NCI-H2196 treated with DMSO at 0.1 percent for 48 hours (cell line): ENCODE results near the gene PLAAT4.

Experiments
- DNase-seq: peaks from one replicate; lab custom pipeline; 2025; ENCODE audit not compliant: unreplicated experiment; lab: John Stamatoyannopoulos, UW

Gene PLAAT4

DNA sequence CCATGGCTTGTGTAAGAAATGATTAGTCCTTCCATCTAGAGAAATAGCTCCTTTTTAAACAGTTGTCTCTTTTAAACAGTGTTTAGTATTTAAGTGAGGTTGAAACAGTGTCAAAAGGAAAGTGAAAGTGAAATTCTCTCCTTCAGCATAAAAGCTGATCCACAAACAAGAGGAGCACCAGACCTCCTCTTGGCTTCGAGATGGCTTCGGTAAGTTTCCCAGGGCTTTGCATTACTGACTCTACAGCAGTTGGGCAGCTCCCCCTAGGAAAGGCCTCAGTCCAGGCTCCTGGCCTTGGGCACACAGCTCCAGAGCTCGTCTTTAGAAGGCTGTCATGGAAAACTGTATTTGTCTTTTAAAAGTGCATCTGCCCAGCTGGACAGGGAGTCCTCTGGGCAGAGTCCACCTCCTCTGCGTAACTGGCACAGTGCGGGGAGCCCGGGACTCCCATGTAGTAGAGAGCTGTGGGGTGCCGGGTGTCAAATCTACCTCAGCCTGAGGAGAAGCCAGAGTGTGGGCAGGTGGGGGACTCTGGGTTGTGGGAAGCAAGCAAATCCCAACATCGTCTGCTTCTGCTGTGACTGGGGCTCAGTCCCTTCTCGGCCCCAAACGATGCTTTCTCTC lies at the start of gene PLAAT4:
Gene PLAAT4, plus strand, starts transcription at position 140 of the 624 bp plus-strand sequence. Its CDS starts 61 bp downstream, at position 201.
- peak; percentile 24 for DNase-seq

DNA sequence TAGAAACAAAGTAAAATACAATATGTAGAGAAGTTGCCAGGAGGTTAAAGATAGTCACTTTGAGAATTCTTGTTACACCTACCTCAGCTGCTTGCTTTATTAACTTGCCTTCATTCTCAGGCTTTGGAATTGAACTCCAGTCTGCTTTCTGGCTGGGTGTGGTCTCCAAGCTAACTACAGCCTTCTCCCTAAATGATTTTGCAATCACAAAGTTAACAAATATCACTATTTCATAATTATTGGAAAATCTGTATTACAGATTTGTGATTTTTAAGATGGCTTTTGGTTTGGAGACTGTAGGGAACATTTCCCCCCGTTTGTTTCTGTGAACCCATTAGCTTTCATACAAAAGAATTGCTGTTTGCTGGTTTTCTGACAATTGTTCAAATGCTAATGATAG lies 47.8 kb upstream of the PLAAT4 start:
- DNase-seq, result no peak

GRCh38 chr11:63489879-63490278 lies 46.7 kb upstream of the PLAAT4 start:
- DNase-seq, result no peak

DNA sequence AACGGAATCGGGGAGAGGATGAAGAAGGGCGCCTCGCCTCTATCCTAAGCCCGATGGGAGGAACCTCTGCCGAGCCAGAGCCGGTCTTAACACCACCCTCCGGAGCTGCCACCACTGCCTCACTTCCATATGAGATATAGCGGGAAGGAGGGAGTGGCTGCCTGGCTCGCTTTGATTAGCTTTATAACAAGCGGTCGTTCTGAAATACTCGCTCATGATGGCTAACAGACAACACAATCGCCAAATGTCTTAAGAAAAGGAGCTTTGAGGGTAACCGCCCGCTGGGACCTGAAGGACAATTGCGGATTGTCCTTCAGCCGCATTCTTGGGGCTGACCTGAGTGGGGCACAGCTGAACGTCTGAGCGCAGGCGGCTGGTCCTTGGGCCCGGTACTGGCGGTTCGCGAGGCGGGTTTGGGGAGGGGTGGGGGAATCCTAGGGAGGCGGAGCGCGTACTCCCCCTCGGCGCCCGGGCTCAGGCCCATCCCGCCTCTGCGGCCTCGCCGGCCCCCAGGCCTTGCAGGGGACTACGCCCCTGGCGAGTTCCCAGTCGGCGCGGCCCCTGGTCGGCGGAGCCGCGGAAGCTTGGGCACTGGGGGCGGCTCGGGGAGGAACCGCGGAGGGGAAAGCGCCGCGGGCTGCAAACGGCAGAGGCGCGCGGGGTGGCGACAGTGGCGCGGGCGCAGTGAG lies 45.9 kb upstream of the PLAAT4 start, which contains the start of gene PLAAT5:
Gene PLAAT5, minus strand, starts transcription at position 617 of the 689 bp plus-strand sequence. Its CDS starts 133 bp downstream, at position 484.
- DNase-seq, result no peak

- no peak for DNase-seq
These were observed 45.4 kb upstream of the PLAAT4 start for GRCh38 chr11:63491240-63491587.

DNA sequence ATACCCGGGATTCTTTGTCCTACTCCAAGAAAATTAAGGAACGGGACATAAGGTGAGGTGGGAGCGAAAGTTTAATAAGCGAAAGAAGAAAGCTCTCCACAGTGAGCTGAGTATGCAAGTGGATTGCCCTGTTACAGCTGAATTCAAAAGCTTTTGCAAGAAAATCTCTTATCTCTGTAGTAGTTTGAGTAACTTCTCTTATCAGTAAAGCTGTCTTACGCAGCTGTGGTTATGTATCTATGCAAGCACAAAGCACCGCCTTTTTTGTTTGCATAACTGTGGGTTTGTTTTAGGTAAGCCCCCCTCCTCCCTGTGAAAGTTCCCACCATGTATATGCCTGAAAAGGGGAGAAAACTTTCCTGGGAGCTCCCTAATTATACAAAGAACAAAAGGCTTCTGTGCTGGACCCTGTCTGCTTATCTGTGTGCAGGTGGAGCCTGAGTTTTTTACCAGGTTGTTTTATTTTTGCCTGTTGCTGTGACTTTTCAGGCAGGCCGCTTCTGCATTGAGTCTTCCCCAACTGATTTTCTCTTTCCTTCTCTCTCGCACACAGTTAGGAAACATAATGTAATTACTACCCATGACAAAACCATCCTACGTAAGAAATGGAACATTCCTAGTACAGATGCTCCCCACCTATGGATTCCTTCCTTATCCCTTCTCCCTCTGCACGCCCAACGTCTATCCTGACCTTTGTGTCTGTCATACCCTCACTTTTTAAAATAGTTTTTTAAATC lies 44.8 kb upstream of the PLAAT4 start:
- no peak for DNase-seq

DNA sequence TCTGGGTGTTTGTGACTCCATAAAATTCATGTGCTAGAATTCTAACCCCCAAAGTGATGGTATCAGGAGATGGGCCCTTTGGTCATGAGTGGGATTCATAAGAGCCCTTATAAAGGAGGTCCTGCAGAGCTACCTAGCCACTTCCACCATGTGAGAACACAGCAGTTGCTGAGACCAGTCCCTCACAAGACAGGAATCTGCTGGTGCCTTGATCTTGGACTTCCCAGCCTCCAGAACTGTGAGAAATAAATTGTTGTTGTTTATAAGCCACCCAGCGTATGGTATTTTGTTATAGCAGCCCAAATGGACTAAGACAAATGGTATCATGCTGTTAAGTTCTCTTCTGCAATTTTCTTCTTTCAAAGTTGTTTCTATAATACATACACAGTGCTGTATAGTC lies 44.2 kb upstream of the PLAAT4 start:
- DNase-seq, result no peak

DNA sequence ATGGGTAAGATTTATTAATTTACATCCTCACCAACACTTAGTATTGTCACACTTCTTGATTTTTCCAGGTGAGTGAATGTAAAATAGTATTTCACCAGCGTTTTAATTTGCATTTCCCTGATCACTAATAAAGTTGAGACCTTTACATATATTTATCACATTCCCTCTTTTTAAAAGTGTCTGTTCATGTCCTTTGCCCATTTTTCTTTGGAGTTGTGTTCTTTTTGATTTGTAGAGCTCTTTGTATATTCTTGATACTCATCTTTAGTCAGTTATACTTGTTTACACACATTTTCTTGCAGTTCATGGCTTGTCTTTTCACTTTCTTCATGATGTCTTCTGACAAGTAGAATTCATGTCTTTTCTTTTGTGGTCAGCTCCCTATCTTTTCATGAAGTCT lies 43.5 kb upstream of the PLAAT4 start:
- no peak for DNase-seq

- DNase-seq, result no peak
These were observed 41.6 kb upstream of the PLAAT4 start for GRCh38 chr11:63494975-63495374.

DNA sequence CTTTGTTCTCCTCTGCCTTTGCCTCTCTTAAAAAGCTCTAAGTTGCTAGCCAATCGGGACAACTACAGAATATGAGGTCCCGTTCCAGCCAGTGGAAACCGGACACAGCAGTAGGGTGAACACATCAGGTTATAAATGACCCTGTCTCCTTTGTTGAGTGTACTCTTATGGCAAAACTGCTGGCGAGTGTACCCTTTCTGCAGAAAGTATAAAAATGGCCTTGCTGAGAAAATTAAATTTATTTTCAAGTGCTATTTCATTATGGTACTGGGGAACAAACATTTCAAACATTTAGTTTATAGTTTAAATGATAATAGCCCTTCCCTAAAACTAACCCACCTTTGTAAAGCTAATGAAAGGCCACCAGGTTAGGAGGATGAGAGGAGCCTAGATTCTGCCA lies 36.7 kb upstream of the PLAAT4 start:
- DNase-seq, result no peak

DNA sequence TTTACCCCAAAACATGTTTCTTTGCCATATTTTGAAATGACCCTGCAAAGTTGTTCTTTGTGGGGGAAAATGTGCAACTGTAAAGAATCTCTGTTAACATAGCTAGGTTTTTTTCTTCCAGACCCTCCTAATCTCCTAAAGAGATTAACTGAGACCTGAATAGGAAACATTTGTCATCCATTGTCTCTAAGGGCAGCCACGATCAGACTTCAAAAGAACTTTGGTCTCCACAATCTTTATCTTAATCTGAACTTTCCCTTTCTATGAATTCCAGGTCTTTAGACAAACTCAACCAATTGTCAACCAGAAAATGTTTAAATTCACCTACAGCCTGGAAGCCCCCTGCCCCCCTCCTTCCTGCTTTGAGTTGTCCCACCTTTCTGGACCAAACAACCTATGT lies 35.4 kb upstream of the PLAAT4 start:
- DNase-seq, result no peak

- DNase-seq, result no peak
These were observed 34.3 kb upstream of the PLAAT4 start for GRCh38 chr11:63502252-63502820.

GRCh38 chr11:63503492-63503891 lies 33.1 kb upstream of the PLAAT4 start:
- no peak for DNase-seq

GRCh38 chr11:63504054-63504453 lies 32.6 kb upstream of the PLAAT4 start:
- no peak for DNase-seq

- no peak for DNase-seq
These were observed 31.5 kb upstream of the PLAAT4 start for GRCh38 chr11:63504933-63505586.

- no peak for DNase-seq
These were observed 30.6 kb upstream of the PLAAT4 start, which contains the start of gene LGALS12 for GRCh38 chr11:63505857-63506528. TSS of gene LGALS12 (plus strand) at chr11:63506084. CDS start at chr11:63506459, 375 bp downstream.

DNA sequence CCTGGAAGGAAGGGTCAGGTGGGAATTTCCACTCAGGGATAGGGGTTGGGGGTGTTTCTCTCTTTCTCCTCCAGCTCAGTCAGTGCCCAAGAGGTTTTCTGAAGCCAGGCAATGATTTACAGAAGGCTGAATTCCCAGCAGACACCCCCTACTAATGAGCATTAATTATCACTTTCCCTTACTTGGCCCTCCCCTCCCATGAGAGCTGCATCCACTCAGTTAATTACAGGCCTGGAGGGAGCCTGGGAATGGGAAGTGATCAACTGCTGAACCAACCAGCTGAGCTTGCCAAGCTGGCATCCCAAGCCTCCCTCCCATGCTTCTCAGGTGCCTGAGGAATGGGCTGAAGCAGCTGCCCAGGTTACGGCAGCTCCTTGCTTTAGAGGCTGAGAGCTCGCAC lies 29.7 kb upstream of the PLAAT4 start:
- DNase-seq, result no peak

DNA sequence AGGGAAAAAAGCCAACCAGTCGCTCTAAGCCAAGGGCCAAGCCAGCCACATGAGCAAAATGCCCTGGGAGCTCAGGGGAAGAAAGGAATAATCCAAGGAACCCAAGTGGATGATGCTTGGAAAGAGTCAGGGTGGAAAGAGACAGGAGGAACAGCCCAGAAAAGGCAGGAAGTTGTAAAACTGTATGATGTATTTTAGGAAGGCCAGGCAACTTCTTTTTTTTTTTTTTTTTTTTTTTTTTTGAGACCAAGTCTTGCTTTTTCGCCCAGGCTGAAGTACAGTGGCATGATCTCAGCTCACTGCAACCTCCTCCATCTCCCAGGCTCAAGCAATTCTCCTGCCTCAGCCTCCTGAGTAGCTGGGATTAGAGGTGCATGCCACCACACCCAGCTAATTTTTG lies 29.1 kb upstream of the PLAAT4 start:
- no peak for DNase-seq

DNA sequence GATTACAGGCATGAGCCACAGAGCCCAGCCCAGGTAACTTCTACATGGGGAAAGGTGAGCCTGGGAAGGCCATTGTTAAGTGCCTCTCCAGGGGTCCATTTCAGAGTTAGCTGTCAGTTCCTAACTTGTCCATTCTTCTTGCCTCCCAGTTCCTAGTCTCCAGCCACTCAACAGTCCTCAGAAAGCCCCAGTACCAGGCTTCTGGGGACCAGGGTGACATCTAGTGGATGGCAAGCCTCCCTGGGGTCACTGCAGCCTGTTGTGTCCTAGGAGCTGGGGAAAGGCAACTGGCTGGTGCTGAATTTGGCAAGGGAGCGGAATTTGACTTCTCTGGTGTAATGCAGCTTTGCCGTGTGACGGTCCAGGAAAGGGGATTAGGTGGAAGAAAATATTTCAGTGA lies 28.6 kb upstream of the PLAAT4 start:
- no peak for DNase-seq

DNA sequence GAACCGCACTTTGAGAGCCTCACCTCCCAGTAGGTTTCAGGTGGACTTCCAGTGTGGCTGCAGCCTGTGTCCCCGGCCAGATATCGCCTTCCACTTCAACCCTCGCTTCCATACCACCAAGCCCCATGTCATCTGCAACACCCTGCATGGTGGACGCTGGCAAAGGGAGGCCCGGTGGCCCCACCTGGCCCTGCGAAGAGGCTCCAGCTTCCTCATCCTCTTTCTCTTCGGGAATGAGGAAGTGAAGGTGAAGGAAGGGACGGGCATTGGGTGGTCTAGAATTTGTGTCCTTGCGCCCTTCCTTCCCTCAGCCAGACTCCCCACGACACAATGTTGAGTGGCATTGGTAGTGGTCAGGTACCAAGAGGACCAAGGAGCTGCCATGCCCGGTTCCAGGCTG lies 27.9 kb upstream of the PLAAT4 start:
- no peak for DNase-seq
